IPS DF 6.9 (cell line): ENCODE results near the gene PPP1R7.
"Not testable (repeated sequence)": the region's sequence is repeated elsewhere in the genome, so short reads cannot be mapped to it uniquely, and the experiment has no call there.

Source experiments
- DNase-seq: peaks from one replicate; pipeline ENCODE4 v3.0.0-alpha.2; 2013; ENCODE audit warnings: low read depth, low spot score
- H3K27ac ChIP-seq: one replicate; pipeline ENCODE4 v1.5.1; 2013; ENCODE audit warnings: low read length, control low read depth
- H3K27me3 ChIP-seq: 2 replicates; pipeline ENCODE4 v1.6.1; 2013; ENCODE audit warnings: mild to moderate bottlenecking, low read length; ENCODE audit not compliant: control insufficient read depth, insufficient read depth
- H3K36me3 ChIP-seq: 2 replicates; pipeline ENCODE4 v1.6.1; 2013; ENCODE audit warnings: low read length; ENCODE audit not compliant: control insufficient read depth, insufficient read depth
- H3K4me1 ChIP-seq: 2 replicates; pipeline ENCODE4 v1.6.1; 2013; ENCODE audit warnings: low read length; ENCODE audit not compliant: control insufficient read depth, insufficient read depth
- H3K4me3 ChIP-seq: 2 replicates; pipeline ENCODE4 v1.5.1; 2013; ENCODE audit warnings: mild to moderate bottlenecking, low read length
- H3K9me3 ChIP-seq: 2 replicates; pipeline ENCODE4 v1.6.1; 2013; ENCODE audit warnings: low read length, inconsistent platforms; ENCODE audit not compliant: control insufficient read depth, insufficient read depth
- WGBS: extraction: QIAGEN DNeasy Blood & Tissue Kit; methylation state at CpG from one replicate; pipeline ENCODE4 v1.1.7; 2013; ENCODE audit warnings: mixed read lengths, missing lambda C conversion rate; ENCODE audit not compliant: insufficient read length, insufficient coverage; 5-methylcytosine and 5-hydroxymethylcytosine counted together

The PPP1R7 gene, protein sequence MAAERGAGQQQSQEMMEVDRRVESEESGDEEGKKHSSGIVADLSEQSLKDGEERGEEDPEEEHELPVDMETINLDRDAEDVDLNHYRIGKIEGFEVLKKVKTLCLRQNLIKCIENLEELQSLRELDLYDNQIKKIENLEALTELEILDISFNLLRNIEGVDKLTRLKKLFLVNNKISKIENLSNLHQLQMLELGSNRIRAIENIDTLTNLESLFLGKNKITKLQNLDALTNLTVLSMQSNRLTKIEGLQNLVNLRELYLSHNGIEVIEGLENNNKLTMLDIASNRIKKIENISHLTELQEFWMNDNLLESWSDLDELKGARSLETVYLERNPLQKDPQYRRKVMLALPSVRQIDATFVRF

GRCh38 chr2:241149925-241150659 is at the start of gene PPP1R7:
TSS of gene PPP1R7 (plus strand) at chr2:241150467. CDS start at chr2:241150496, 29 bp downstream.
- H3K4me3 ChIP-seq = peak within 1 kb of the TSS; percentile 83
- no peak within 1 kb of the TSS for H3K27ac ChIP-seq
- H3K4me1 ChIP-seq = peaks cover 6% of the 10 kb centered on the region; the same call in 1 of the 2 replicates
- H3K27me3 ChIP-seq = no peaks in the 10 kb centered on the region
- H3K9me3 ChIP-seq = no peaks in the 10 kb centered on the region
- WGBS = no CpG with 5 or more reads among the region's 73 CpGs
- DNase-seq = peak; percentile 82
- H3K36me3 ChIP-seq = no peaks in the 10 kb centered on the region

DNA sequence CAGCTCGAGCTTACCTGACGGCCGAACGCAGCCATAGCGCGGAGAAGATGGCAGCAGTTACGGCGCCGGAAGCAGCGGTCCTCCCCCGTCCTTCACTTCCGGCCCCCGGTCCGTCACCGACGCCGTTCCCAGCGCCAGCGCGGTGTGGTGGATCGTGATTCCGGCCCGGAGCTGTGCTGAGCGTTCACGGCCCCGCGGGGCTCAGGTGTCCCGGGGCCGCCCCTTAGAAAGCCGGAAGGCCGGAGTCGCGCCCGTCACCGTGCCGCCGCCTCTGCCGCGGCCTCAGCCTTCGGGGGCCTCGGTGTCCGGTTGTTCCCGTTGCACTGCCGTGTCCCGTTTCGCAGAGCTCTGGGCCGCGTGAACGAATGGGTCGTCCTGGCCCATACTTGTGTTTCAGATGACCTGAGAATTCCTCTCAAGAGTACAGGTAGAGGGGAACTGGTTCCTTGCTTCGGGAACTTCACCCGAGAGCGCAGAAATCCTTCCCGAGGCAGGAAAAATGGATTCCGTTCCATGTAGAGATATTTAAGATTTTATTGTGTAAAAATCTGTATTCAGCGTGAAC is 47.9 kb upstream of the PPP1R7 start, which contains the start of gene MTERF4:
MTERF4 (minus strand) TSS at position 49 of the 565 bp plus-strand sequence; CDS start at position 35, 14 bp downstream.
- DNase-seq = peak; percentile 47
- Histone ChIP-seq H3K27ac (no peak within 1 kb of the TSS), H3K36me3 (no peaks in the 10 kb centered on the region), H3K4me1 (peaks cover 3% of the 10 kb centered on the region; the same call in 1 of the 2 replicates), H3K27me3 (no peaks in the 10 kb centered on the region), H3K9me3 (no peaks in the 10 kb centered on the region), H3K4me3 (peak within 1 kb of the TSS; percentile 78)
- no CpG with 5 or more reads among the region's 56 CpGs for WGBS

DNA sequence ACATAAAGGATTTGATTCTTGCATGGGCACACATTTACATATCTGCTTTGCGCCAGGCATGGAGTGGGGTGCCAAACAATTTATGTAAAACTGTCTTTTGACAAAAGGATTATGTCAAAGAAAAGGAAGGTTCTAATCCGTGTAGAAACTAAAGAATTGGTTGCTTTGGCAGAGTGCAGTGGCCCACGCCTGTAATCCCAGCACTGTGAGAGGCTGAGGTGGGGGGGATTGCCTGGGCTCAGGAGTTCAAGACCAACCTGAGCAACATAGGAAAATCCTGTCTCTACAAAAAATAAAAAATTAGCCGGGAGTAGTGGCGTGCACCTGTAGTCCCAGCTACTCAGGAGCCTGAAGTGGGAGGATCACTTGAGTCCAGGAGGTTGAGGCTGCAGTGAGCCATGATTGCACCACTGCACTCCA is 47.1 kb upstream of the PPP1R7 start:
- H3K27ac ChIP-seq = no peak overlapping the region
- DNase-seq = no peak

GRCh38 chr2:241104611-241105010 is 45.7 kb upstream of the PPP1R7 start:
- not testable (repeated sequence) for H3K9me3 ChIP-seq, H3K4me1 ChIP-seq, H3K4me3 ChIP-seq, H3K27ac ChIP-seq, H3K27me3 ChIP-seq, H3K36me3 ChIP-seq, DNase-seq
- WGBS = no CpG with 5 or more reads among the region's 10 CpGs

More for the DNA sequence above, 47.1 kb upstream of the PPP1R7 start:
- Histone ChIP-seq H3K36me3 (no peaks in the 10 kb centered on the region), H3K9me3 (no peaks in the 10 kb centered on the region), H3K4me3 (peak overlapping the region; percentile 78; the same call in 1 of the 2 replicates), H3K4me1 (peaks cover 3% of the 10 kb centered on the region; the same call in 1 of the 2 replicates), H3K27me3 (no peaks in the 10 kb centered on the region)
- no CpG with 5 or more reads among the region's 5 CpGs for WGBS

- H3K27me3 ChIP-seq = no peaks in the 10 kb centered on the region
- no peaks in the 10 kb centered on the region for H3K36me3 ChIP-seq
- H3K4me3 ChIP-seq = no peak overlapping the region
- peaks cover 3% of the 10 kb centered on the region; the same call in 1 of the 2 replicates for H3K4me1 ChIP-seq
- H3K9me3 ChIP-seq = no peaks in the 10 kb centered on the region
- no CpG with 5 or more reads among the region's 3 CpGs for WGBS
- no peak overlapping the region for H3K27ac ChIP-seq
- no peak for DNase-seq
Observed at GRCh38 chr2:241105641-241106040, 44.6 kb upstream of the PPP1R7 start.

GRCh38 chr2:241107031-241107783 is 43.1 kb upstream of the PPP1R7 start:
- no peaks in the 10 kb centered on the region for H3K9me3 ChIP-seq
- no peaks in the 10 kb centered on the region for H3K36me3 ChIP-seq
- H3K4me3 ChIP-seq = no peak overlapping the region
- WGBS = no CpG with 5 or more reads among the region's 9 CpGs
- no peak overlapping the region for H3K27ac ChIP-seq
- no peaks in the 10 kb centered on the region for H3K4me1 ChIP-seq
- H3K27me3 ChIP-seq = no peaks in the 10 kb centered on the region
- no peak for DNase-seq

- no peak for DNase-seq
- Histone ChIP-seq H3K27ac (no peak overlapping the region), H3K27me3 (no peaks in the 10 kb centered on the region), H3K4me1 (no peaks in the 10 kb centered on the region), H3K4me3 (no peak overlapping the region), H3K9me3 (no peaks in the 10 kb centered on the region), H3K36me3 (0 out of 2 replicates have a peak, but pooled peaks cover 2% of the 10 kb centered on the region)
- 100% methylated on average over 5 of the region's 35 CpGs for WGBS
Observed at GRCh38 chr2:241108271-241109209, 41.7 kb upstream of the PPP1R7 start.

DNA sequence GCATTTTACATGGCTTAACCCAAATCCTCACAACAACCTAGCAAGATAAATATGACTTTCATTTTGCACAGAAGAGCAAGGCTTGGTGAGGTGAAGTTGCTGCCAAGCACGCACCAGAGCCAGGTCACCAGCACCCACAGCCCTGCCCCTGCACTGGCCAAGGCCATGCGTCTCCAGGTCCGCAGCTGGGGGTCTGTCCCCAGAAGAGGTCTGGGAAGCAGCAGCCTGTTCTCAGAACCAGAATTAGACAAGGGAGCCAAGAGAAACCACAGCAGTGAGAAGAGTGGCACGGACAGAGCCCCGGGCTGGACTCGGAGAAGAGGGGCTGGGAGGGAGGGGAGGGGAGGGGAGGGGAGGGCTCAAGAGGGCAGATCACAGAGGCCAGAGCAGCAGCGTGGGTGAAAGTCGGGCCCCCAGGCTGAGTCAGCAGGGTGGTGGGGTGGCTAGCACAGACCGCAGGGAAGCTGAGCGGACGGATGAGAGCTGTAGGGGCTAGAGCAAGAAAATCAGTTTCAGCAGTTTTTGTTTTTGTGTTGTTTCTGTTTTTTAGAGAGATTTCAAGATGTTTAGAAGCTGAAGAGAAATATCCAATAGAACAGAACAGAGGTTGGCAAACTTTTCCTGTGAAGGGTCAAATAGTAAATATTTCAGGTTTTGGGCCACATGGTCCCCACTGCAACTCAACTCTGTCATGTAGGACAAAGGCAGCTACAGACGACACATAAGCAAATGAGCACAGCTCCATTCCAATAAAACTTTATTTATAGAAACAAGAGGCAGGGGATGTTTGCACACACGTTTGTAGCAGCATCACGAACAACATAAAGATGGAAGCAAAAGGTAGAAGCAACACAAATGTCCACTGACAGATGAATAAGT is 40.8 kb upstream of the PPP1R7 start:
- 0 out of 2 replicates have a peak, but pooled peaks cover 2% of the 10 kb centered on the region for H3K36me3 ChIP-seq
- no peaks in the 10 kb centered on the region for H3K9me3 ChIP-seq
- no peaks in the 10 kb centered on the region for H3K4me1 ChIP-seq
- H3K4me3 ChIP-seq = no peak overlapping the region
- no peak overlapping the region for H3K27ac ChIP-seq
- WGBS = no CpG with 5 or more reads among the region's 14 CpGs
- DNase-seq = no peak
- no peaks in the 10 kb centered on the region for H3K27me3 ChIP-seq
